AML-193 (cell line): ENCODE results near the gene LMF2.

Experiments
- DNase-seq, 2 experiments: peaks; one replicate each; lab custom pipeline; 2025; lab: John Stamatoyannopoulos, UW

LMF2 gene

DNA sequence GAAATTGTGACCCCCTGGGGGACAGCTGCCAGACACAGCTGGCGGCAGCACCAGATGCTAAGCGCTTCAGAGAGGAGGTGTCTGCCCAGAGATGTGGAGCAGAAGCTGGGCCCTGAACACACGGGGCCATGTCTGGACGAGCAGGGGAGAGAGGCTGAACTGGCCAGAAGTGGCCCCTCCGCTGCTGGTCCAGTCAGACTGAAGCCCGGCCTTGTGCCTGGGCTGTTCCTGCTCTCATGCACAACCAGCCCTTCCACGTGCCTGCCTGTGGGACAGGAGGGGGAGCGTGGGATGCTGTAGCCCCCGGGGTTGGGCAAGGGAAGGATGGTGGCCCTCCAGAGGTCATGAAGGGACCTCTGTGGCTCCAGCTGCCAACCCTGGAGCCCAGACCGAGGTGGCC, 24.4 kb downstream of the LMF2 start:
- DNase-seq = no peak

DNA sequence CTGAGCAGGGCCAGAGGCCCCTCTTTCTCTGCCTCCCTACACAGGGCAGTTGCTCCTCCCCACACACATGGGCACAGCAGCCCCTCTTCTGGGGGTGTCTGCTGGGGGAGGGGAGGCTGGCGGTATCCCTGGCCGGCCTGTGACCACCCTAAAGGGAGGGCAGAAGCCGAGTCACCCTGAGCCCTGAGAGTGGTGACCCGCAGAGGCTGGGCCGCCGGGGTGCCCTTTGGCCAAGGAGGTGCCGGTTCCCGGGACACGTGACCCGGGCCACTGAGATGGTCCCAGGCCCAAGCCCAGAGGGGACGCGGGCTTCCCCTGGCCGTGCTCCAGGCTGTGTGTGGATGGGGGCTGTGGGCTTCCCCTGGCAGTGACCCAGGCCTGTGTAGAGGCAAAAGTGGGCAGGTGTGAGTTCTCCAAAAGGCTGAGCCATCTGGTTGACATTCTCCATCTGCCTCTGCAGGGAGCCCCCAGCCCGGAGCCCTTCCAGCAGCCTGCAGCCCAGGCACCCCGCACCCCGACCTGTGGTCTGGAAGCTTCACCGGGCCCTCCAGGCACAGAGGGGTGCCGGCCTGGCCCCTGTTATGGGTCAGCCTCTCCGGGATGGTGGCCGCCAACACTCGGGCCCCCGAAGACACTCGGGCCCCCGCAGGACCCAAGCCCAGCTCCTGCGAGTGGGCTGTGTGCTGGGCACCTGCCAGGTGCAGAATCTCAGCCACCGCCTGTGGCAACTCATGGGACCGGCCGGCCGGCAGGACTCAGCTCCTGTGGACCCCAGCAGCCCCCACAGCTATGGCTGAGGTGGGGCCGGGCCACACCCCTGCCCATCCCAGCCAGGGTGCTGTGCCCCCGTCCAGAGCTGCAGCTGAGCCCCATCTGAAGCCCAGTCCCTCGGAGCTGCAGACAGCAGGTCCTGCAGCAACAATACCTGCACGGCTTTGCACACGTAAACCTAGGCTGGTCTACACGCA, 25.1 kb downstream of the LMF2 start:
- no peak for DNase-seq

DNA sequence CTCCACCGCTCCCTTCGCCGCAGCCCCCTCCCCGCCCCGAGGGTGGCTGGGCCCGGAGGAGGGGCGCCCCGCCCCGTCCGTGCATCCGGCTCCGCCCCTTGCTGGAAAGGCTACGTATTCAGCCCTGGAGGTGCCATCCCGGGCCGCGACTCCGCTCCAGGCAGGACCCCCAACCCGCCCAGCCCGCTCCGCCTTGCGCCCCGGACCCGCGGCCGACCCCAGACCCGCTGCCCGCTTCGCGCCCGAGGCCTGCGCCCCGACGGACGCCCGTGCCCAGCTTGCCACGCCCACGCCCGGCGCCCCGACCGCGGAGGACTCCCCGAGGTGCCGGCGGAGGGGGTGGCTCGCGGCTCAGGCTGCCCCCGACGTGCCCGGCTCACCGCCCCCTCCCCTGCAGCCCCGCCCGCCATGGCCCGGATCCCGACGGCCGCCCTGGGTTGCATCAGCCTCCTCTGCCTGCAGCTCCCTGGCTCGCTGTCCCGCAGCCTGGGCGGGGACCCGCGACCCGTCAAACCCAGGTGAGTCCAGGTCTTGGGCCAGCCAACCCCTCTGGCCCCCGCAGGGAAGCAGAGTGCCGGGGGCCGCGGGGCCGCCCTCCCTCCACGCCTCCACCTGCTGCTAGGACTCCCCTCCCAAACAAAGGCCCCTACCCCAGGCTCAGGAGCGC, 25.9 kb downstream of the LMF2 start, which contains the start of gene ADM2:
ADM2 (plus strand) TSS at position 104 of the 667 bp plus-strand sequence; CDS start at position 409, 305 bp downstream.
- DNase-seq = no peak

GRCh38 chr22:50481045-50481439, 26.5 kb downstream of the LMF2 start:
- DNase-seq = no peak

GRCh38 chr22:50479721-50480120, 27.8 kb downstream of the LMF2 start:
- DNase-seq = no peak

DNA sequence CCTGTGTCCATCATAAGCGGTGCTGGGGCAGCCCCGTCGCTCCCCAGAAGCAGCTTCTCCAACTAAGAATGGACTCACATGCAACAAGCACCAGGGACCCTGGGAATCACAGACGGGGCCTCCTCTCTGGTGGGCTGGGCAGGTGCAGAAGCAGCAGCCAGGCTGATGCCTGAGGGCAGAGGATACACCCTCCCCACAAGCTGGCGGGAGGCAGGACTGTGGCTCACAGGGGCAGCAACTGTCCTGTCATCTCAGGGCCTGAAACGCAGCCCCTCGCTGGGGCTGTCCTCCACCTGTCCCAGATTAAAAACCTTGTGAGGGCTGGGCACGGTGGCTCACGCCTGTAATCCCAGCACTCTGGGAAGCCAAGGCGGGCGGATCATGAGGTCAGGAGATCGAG, 29.6 kb downstream of the LMF2 start:
- no peak for DNase-seq

GRCh38 chr22:50476868-50477267, 30.6 kb downstream of the LMF2 start:
- DNase-seq = no peak

DNA sequence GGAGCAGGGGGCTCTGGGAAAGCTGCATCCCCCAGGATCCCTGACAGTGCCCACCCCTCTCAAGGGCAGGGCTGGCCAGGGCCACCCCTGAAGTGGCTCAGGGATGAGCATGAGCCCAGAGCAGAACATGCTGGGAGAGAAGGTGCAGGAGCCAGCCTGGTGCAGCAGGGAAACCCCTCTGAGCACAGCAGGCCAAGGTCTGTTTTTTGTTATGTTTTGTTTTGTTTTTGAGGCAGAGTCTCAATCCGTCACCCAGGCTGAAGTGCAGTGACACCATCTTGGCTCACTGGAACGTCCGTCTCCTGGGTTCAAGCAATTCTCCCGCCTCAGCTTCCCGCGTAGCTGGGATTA, 31.9 kb downstream of the LMF2 start:
- no peak for DNase-seq

DNA sequence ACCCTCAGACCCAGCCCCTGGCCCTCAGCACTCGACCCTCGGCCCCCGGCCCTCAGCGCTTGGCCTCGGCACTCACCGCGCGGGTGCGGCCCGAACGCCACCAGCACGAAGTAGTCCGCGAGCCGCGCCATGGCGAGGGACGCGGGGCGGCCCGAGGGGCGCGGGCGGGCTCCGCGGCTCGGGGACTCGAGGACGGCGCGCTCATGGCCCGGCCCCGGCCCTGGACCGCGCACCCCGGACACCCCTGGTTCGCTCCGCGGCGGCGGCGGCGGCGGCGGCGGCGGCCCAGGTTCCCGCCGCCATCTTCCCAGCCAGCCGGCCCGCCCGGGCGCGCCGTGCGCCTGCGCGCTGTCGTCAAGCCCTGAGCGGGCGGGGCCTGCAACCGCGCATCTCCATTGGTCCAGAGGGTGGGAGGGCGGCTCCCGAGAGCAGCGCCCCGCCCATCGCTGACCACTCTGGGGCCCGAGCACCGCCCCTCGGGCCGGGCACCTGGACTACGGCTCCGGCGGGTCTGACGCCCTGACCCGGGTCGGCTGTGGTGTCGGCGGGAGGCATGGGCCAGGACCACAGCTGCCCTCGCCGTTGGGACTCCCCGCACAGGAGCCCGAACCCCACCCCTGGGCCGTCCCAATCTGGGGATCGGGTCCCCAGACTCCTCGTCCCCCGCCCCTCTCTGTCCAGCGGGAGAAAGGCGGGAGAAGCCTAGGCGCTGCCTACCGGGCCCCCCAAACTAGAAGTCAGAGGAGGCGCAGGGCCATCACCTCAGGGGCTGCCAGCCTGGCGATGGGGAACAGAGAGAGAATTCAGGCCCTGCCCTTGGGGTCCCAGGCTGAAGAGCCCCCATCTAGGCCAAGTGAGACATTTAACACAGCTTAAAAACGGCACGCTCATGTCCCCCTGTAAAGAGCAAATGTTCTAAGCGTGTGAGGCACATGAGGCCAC, 32.5 kb downstream of the LMF2 start, which contains the start of gene SBF1:
SBF1 (minus strand) TSS at position 326 of the 942 bp plus-strand sequence; CDS start at position 131, 195 bp downstream.
- peak; percentile 68 to 73 for DNase-seq

DNA sequence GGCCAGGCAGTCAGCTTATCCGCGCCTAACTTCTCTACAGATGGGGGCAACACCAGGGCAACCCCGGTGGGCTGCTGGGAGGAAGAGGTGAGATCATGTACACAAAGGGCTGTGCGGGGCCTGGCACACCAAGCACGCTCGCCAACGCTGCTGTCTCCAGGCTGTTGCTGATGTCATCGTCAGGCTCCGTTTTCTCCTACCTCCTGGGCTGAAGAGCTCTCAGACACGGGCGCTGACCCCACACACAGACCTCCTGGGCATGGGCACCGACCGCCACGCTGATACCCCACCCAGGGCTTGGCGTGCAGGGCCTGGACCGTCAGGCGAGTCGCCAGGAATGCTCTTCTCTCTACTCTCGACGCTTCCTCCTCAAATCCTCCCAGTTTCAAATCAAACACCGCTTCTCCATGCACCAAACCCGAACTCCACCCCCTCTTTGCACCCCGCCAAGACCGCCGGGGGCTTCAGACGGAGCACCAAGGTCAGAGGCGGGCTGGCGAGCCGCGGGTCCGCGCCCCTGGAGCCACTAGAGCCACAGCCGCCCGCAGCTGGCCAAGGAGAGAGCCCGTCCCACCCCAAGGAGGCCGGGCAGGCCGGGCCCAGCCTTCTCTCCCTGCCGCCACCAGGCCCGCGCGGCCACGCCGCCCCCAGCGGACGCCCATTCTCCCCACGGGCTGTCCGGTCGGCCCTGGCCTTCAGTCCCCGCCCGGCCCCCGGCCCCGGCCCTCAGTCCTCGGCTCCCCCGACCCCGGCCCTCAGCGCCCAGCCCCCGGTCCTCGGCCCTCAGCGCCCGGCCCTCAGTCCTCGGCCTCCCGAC, 33.4 kb downstream of the LMF2 start:
- peak in 1 of 2 experiments; percentile 10 for DNase-seq

DNA sequence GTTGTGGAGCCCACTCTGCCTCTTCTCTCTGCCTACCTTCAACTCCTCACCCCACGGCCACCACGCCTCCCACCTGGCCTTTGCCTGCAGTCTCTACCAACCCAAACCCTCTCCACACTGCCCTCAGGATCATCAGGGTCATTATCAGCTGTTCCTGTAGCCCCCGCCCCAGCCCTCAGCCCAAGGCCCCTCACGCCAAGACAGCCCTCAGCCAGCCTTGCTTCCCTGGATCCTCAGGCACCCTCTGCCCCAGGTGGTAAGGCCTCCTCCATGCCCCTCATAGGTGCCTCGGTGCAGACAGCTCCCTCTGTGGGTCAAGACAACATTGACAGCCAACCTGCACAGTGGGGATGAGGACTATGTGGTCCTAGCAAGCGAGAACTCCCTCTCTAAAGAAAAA, 34.4 kb downstream of the LMF2 start:
- peak in 1 of 2 experiments; percentile 17 for DNase-seq

- DNase-seq = no peak
Measured at GRCh38 chr22:50471962-50472361, 35.5 kb downstream of the LMF2 start.

DNA sequence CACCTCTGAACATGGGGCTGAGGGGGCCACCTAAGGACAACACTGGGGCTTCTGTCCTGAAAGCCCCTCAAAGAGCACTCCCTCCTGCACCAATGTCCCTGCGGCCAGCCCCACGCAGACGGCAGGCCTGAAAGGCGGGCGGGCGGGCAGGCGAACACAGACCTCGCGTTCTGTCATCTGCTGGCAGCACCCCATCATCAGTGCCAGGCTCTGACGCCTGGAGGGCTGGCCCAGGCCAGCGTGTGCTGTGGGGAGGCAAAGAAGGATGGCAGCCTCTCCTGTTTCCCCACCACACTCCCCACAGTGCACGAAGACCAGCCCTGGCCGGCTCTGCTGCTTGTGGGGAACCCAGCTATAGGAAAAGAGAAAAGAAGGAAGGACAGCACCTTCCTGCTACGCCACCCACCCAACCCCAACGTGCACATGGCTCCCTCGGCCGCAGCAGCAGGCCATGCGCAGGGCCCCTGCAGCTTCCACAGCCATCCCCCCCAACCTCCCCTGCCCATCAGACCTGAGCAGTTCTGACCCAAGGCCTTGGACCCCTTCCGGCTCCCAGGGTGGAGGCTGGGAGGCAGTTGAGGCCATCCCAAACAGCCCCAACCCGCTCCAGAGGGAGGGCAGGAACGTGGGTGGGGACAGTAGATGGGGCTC, 36.2 kb downstream of the LMF2 start:
- DNase-seq = no peak

GRCh38 chr22:50470491-50470890, 37.0 kb downstream of the LMF2 start:
- DNase-seq = no peak

- DNase-seq = peak; percentile 31 to 32
Measured at GRCh38 chr22:50469377-50470305, 37.9 kb downstream of the LMF2 start.

DNA sequence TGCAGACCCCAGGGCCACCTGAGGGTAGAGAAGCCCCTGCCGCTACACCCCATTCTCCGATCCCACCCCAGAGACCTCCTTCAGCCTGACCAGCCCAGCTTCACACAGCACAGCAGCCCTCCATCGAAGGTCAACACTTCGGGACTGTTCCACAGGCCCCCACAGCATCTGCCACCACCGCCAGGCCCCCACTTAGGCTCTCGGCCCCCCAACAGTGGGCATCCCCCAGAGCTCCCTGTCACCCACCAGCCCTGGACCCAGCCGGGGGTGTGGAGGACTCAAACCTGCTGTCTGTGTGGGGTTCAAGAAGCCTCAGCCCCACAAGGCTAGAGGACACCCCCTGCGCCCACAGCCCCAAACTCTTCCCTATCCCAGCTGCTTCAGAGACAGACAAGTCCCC, 38.9 kb downstream of the LMF2 start:
- DNase-seq = no peak

DNA sequence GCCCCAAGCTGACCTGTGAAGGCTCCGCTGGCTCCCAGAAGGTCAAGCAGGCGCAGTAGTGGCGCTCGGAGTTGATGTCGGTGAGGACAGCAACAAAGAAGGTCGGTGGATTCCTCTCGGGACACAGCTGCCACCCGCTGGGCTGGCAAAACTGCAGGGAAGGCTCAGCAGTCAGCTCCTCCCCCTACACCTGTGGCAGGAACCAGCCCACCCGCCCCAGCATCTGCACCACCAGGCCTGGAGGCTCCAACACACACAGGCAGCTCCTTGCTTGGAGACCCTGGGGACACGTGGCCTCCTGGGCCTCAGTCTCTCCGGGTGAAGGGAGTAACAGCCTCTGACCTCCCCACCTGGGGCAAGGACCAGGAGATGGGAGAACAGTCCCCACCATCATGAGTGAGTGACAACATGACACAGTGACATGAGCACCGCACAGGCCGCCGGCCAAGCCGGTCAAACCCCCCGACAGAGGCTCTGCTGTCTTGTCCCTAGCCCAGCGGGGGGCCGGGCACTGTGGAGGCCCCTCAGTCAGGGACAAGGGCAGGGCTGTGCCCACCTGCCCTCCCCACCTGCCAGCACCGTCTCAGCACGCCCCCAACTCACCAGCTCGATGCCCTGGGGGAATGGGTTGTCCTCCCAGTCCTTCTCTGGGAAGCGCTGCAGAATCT, 39.6 kb downstream of the LMF2 start:
- DNase-seq = no peak

- no peak for DNase-seq
Measured at GRCh38 chr22:50467341-50467740, 40.2 kb downstream of the LMF2 start.
